GM18499 (cell line): Measurements from ENCODE around the gene FEN1.

Experiments used
- ATAC-seq: cut with Tn5 transposase; IDR thresholded peaks from one replicate; pipeline ENCODE4 v1.9.1; 2021; ENCODE audit warnings: moderate number of reproducible peaks; ENCODE audit not compliant: insufficient read depth, unreplicated experiment

FEN1 gene

DNA sequence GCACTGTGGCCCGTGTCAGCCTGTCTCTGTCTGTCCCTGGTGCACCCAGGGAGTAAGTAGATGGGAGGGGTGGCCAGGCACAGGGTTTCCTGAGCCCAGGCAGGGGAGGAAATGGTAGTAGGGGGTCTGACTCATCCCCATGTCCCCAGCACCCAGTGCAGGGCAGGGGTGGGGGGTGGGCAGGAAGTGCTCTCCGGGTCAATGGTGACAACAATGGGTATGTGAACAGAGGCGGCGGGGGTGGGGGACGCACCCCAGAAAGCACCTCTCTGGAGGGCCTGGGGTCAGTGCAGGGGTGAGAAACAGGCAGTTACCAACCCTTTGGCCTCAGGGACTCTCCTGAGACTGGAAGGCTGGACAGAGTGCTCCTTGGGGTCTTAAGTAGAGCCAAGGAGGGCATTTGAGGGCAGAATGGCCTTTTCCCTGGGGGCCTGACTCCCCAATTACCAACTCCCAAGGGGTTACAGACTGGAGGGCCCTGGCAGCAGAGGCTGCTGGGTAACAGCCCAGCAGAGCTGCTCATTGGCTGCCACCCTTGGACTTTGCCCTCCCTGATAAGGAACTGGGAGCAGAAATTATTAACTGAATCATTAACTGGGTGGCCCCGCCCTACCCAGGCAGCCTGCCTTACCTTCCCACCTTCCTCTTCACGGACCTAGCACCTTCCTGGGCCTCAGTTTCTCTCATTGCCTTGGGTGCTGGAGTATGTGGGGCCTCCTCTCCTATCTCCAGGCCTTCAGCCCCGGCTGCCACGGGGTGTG is 36.1 kb upstream of the FEN1 start:
- ATAC-seq = no peak

DNA sequence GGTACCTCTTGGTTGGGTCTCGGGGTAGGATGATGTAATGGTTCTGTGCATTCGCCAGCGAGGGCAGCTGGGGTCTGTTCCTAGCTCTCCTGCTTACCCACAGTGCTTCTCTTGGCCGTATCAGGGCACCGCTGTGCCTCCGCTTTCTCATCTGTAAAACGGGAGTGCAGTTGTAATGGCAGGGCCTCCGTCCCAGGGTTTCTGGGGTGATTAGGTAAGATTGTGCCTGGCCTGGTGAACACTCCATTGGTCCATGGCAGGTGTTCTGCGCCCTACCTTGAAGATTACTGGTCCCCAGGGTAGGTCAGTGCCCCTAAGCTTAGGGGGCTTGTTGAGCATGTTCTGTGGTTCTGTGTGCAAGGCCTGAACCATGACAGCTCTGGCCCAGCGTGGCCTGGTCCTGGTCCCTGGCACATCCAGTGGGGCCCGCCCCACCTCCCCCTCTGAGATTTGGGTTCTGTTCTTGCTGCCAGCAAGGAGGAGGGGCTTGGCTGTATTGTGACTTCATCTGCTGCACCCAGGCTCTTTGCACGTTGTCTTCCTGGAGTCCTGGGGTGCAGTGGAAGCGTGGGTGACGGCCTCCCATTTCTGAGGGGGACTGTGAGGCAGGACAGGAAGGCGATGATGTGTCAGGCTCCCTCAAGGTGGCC is 35.4 kb upstream of the FEN1 start:
- no peak for ATAC-seq

DNA sequence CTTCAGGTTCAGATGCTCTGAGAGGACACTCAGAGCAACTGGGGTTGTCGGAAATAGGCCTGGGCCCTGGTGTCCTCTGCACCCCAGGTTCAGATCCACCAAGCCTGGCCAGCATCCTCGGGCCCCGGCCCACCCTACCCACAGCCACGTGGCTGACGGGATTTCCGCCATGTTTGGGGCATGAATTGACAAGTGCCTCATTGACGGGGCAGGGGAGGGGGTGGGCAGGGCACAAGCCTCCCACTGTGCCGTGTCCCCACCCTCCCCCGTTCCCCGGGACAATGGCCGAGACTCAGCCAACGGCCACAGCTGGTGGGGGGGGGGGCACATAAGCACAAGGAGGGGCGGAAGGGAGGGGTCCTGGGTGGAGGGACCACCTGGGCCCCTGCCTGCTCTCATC is 31.8 kb upstream of the FEN1 start:
- no peak for ATAC-seq

DNA sequence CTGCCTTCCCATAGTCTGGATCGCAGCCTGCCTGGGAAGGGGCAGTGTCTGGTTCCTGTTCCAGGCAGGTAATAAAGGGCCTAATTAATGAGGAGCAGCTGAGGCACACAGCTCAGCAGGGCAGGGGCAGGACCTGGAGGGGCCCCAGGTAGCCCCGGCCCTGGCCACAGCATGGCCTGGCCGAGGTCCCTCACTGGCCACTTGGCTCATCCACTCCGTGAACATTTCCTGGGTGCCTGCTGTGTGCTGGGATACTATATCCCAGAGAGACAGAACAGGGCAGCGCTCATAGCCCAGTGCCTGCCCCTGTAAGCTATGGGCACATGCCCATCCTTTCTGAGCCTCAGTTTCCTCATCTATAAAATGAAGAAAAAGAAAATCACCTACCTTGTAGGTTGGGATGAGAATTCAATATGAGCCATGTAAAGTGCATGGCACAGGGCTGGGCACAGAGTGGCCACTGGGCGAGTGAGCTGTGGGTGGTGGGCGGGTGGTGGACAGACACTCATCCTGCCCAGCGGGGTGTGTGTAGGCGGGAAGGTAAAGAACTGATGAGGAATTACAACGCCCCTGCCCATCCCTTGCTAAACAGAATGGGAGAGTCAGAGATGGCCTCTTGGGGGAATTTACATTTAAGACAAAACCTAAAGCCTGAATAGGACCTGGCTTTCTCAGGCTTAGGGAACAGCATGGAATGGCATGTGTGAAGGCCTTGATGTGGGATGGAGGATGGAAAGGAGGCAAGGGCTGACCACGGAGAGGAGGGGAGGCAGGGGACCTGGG is 31.1 kb upstream of the FEN1 start:
- ATAC-seq = no peak

DNA sequence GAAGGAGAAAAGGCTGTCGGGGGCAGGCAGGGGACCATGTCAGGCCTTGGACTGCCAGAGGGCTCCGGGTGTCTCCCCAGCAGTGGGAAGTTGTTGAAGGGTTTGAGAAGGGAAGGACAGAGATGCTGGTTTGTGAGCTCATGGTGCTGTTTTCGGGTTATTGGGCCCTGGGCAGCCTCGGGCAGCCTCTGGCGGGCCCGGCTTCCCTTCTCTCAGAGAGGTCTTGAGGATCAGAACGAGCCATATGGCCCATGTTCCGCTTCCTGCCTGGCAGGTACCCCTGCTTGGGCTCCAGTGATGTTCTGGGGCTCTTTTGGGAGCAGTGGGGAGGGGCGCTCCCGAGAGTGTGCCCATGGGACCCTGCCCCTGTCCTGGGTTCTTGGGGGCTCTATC is 30.5 kb upstream of the FEN1 start:
- no peak for ATAC-seq

DNA sequence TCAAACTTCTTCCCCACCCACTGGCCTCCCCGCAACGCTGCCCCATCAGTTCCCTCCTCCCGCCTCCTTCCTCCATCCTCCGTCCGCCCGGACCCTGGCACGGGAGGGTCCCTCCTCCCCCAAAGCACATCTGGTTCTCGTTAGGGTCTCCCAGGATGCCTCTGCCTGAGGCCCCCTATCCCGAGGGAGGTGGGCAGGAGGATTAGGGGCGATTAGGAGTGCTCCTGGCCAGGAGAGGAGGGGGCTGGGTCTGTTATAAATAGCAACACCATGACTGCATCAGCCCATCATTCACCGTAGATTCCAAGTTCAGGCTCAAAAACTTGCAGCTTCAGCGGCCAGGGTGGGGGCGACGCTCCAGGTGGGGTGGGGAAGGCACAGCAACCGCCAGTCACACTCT is 29.9 kb upstream of the FEN1 start:
- no peak for ATAC-seq

DNA sequence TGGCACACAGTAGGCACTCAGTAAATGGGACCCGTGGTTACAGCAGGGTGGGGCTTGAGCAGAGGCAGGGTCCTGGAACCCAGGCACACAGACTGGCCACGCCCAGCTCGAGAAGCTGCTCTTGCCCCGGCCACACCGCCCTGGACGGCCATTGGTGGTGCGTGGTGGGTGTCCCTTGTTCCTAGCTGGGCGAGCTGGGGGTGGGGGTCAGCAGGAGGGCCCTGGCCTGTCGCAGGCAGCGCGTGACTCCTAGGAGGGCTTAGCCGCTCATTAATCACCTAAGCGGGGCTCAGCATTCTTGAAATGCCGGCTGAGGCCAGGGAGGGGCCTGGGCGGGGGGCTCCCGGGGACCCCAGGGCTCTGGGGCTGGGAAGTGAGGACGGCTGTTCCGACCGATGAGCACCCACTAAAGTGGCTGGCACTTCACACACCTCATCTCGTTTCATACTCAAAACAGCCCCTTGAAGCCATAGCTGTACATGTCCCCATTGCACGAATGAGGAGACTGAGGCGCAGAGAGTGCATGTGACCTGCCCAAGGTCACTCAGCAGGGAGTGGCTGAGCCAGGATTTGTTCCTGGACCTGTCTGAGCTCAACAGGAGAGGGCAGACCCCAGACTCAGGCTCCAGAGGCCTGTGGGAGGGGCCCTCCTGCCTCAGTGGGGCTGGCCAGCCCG is 28.6 kb upstream of the FEN1 start:
- ATAC-seq = no peak

DNA sequence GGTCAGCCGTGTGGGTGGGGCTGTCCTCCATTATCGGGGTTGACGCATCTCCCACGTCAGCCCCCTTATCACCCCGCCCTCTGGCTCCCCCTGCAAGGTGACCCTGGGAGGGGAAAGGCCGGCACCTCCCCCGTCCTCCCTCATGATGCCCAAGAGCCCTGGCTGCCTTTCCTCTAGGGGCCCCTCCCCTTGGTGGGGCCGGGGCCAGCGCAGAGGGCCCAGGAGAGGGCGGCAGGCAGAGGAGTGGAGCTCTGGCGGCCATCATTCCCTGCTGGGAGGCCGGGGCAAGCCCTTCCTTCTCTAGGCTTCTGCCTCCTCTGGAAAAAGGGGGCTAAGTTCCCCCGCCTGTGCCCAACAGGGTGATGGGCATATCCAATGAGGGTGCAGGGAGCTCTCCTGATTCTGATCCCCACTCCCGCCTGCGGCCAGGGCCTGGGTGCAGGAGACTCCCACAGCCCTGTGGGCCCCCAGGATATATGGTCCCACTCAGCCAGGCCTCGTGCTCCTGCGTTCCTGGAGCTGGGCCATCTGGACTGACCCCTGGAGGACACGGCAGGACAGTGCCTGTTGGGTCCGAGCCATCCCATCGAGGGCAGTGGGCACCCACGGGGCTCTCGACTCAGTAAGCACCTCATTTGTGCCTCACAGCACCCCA is 28.0 kb upstream of the FEN1 start:
- no peak for ATAC-seq

DNA sequence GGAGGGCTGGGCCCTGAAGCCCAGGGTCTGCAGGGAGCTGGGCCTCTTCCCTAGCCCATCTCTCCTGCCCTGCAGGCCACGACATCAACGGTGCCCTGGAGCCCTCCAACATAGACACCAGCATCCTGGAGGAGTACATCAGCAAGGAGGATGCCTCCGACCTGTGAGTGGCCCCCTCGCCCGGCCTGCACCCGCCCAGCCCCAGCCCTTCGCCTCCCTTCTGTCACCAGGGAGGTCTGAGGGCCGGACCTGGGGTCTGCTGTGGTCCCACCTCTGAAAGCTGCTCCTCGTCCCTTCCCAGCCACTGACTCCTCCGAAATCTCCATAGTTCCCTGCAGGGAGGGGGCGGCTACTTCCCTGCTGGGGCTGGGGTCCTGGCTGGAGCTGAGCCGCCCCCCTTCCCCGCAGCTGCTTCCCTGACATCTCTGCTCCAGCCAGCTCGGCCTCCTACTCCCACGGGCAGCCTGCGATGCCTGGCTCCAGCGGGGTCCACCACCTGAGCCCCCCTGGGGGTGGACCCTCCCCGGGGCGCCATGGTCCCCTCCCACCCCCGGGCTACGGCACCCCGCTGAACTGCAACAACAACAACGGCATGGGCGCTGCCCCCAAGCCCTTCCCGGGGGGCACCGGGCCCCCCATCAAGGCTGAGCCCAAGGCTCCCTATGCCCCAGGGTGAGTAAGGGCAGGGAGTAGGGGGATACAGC is 27.0 kb upstream of the FEN1 start:
- ATAC-seq = no peak

DNA sequence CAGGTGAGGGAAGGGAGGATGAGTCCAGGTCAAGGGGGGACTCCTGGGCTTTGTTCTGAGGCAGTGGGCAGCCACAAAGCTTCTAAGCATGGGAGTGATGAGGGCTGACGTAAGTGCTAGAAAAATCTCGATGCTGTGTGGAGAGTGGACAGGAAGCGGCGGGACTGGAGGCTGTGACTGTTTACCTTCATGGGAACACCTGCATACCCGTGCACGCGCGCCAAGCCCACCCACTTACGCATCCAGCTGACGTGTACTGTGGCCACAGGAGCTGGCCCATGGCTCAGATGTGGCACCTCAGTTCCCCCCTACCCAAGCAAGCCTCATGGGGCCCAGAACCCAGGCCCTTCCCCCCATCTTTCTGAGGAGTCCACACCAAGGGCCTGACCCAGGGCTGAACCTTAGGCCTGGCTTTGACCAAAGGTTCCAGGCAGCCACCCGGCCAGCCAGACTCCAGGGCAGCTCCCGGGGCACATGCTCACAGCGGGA is 26.3 kb upstream of the FEN1 start:
- ATAC-seq = no peak

DNA sequence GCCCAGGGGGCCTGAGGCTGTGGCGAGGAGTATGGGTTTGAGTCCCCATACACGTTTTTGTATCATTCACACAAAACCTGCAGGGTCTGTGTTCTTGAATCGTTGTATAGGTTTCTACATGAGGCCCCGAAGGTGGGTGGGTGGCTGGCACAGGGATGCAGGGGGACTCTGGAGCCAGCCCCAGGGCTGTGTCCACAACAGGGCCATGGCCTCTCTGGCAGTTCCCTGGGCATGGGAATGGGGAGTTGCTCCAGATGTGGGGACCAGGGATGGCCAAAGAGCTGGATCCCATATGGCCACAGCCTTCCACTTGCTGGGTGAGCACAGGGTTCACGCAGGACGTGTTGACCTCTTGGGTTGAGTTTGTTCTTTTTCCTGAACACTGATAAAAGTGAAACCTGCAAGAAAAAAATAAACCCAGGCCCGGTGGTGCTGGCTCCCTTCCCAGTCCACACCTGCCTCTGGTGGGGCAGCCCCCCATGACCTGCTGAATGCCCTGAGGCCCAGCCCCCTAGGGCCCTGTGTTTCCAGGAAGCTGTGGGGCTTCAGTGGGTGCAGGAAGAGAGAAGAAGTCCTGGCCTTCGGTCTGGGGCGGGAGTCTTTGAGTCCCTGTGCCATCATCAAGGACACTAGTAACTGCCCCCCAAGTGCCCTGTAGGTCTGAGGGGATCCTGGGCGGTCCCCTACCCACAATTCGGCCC is 24.2 kb upstream of the FEN1 start:
- no peak for ATAC-seq

DNA sequence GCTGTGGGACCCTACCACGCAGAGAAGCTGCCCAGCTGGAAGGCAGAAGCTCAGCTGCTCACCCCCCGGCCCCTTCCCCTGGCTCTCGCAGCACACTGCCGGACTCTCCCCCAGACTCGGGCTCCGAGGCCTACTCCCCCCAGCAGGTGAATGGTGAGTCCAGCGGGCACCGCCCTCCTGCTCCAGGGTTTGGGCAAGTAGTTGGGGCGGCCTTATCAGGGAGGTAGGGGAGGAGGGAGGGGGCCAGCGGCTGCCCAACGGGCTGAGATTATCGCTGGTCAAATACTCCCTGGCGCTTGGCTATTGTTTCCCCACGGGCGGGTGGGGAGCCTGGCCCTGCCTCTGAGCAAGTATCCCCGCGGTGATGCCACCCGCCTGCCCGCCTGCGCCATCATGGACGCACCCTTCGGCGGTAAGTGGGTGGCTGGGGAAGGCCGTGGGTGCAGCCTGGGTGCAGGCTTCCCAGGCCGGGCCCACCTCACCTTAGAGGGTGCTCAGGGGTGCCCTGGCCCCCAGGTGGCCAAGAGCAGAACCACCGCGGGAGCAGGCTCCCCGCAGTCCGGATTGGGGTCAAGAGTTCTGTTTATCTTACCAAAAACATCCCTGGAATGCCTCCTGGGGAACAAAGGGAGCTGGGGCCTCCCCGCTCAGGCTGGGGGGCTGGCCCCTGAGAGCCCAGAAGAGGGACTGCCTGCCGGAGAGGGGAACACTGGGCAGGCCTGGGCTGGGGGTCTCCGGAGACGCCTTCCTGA is 23.4 kb upstream of the FEN1 start:
- ATAC-seq = no peak

DNA sequence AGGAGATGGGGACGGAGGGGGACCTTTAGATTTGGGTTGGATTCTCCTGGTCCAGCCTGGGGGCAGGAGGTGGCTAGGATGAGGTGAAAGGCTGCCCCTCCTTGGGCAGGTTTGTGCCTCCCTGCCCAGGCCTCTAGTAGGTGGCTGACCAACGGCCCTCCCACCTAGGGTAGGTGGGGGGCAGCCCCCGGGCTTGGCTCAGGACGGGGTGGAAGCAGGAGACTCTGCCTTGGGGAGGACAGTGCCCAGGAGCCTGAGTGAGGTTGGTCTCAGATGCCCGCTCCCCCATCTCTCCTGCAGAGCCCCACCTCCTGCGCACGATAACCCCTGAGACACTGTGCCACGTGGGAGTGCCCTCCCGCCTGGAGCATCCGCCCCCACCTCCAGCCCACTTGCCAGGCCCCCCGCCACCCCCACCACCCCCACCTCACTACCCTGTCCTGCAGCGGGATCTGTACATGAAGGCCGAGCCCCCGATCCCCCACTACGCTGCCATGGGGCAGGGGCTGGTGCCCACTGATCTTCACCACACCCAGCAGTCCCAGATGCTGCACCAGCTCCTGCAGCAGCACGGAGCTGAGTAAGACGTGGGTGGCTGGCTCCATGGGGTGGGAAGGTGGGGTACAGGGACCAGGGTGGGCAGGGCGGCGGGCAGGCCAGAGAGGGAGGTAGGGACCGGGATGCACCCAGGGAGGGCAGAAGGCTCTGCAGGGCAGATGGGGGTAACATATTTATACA is 22.6 kb upstream of the FEN1 start:
- no peak for ATAC-seq

DNA sequence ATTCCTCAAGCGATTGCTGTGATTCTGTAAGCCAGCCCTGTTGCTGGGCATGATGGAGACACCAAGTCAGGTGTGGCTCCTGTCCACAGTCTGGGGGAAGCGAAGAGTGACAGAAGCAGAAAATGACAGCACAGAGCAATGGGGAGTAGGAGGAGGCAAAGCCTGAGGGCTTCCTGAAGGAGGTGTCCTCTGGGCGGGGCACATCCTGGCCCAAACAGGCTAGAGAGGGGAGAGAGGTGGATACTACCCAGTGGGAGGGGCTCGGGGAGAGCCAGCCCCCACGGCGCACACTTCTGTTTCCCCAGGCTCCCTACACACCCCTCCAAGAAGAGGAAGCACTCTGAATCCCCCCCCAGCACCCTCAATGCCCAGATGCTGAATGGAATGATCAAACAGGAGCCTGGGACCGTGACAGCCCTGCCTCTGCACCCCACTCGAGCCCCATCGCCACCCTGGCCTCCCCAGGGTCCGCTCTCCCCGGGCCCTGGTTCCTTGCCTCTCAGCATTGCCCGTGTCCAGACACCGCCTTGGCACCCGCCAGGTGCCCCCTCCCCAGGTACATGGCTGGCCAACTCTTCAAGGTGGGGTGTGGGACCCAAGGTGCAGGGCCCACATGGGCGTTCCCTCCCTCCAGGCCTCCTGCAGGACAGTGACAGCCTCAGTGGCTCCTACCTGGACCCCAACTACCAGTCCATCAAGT is 21.4 kb upstream of the FEN1 start:
- no peak for ATAC-seq

DNA sequence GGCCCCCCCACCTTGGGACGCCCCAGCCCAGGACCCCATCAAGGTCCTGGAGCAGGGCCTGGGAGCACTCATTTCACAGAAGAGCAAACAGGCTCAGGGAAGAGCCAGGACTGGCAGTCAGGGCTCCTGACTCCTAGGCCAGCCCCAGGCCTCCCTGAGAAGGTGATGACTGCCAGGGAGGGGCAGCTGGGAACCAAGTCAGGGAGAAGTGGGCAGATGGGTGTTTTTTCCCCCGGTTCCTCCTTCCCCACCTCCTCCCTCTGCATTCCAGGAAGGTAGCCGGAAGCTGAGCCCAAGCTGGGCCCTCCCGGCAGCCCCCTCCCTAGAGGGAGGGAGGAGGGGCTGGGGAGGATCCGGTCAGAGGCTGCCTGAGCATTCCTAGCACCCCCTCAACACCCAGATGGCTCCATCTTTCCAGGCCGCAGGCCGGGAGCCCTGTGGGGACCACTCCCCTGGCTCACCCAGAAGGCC is 20.7 kb upstream of the FEN1 start:
- ATAC-seq = no peak

DNA sequence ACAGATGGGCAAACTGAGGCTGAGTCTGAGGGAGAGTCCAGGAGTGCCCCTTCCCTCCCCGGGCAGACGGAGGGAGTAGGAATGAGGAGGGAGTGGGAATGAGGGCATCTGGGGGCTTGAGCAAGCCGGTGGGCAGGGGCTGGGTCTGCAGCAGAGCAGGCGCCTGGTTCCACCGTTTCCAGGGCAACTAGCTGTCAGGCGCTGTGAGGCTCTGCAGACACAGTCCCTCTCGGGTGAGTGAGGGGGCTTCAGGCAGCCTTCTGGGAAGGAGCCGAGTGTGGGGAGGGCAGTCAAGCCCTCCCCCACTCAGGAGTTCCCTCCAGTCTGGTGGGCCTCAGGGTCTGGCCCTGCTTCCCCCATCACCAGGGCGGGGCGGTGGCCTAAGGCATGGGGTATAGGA is 19.4 kb upstream of the FEN1 start:
- no peak for ATAC-seq

DNA sequence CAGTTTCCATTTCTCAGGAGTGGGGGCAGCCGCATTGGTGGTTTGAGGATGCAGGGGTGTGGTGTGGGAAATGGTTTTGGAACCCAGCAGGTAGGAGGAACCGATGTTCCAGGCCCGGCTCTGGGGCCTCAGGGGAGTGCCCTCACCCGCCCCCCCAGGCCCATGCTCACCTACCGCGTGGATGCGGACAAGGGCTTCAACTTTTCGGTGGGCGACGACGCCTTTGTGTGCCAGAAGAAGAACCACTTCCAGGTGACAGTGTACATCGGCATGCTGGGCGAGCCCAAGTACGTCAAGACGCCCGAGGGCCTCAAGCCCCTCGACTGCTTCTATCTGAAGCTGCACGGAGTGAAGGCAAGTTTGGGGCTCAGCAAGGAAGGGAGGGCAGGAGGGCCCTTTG is 18.9 kb upstream of the FEN1 start:
- ATAC-seq = no peak
